Mesendoderm (in vitro differentiated cells): ENCODE results near the gene TDG.
"Not testable (repeated sequence)": the region's sequence is repeated elsewhere in the genome, so short reads cannot be mapped to it uniquely, and the experiment has no call there.

Experiments
- DNase-seq: peaks from one replicate; pipeline ENCODE4 v3.0.0; 2013
- H2AK5ac ChIP-seq: 2 replicates; pipeline ENCODE4 v1.6.1; 2013; ENCODE audit warnings: low read length, inconsistent platforms
- H2BK120ac ChIP-seq: 2 replicates; pipeline ENCODE4 v1.6.1; 2013; ENCODE audit warnings: low read depth, mild to moderate bottlenecking, low read length, moderate library complexity, mixed read lengths
- H2BK15ac ChIP-seq: replicated peaks from 2 replicates; pipeline ENCODE4 v1.6.1; 2013; ENCODE audit warnings: low read depth, mild to moderate bottlenecking, moderate library complexity
- H2BK5ac ChIP-seq: 2 replicates; pipeline ENCODE4 v1.6.1; 2013; ENCODE audit warnings: low read length, inconsistent platforms
- H3K18ac ChIP-seq: 2 replicates; pipeline ENCODE4 v1.6.1; 2013; ENCODE audit warnings: mild to moderate bottlenecking, low read length, mixed read lengths
- H3K23ac ChIP-seq: one replicate; pipeline ENCODE4 v1.6.1; 2013; ENCODE audit warnings: low read length
- H3K27ac ChIP-seq: 2 replicates; pipeline ENCODE4 v1.5.1; 2013; ENCODE audit warnings: low read depth, mild to moderate bottlenecking, inconsistent platforms, low read length, moderate library complexity
- H3K27me3 ChIP-seq: 2 replicates; pipeline ENCODE4 v1.6.1; 2013; ENCODE audit warnings: low read length, control low read depth, mild to moderate bottlenecking, inconsistent platforms; ENCODE audit not compliant: insufficient read depth, poor library complexity
- H3K36me3 ChIP-seq: 2 replicates; pipeline ENCODE4 v1.6.1; 2013; ENCODE audit warnings: low read length, inconsistent platforms; ENCODE audit not compliant: control insufficient read depth, insufficient read depth
- H3K4ac ChIP-seq: one replicate; pipeline ENCODE4 v1.6.1; 2013; ENCODE audit warnings: low read depth, mild to moderate bottlenecking, low read length, moderate library complexity
- H3K4me1 ChIP-seq: 2 replicates; pipeline ENCODE4 v1.6.1; 2013; ENCODE audit warnings: low read depth, low read length, inconsistent platforms; ENCODE audit not compliant: control insufficient read depth
- H3K4me2 ChIP-seq: 2 replicates; pipeline ENCODE4 v1.6.1; 2013; ENCODE audit warnings: low read length
- H3K4me3 ChIP-seq: 2 replicates; pipeline ENCODE4 v1.5.1; 2013; ENCODE audit warnings: mild to moderate bottlenecking, low read length
- H3K56ac ChIP-seq: one replicate; pipeline ENCODE4 v1.6.1; 2013; ENCODE audit warnings: low read length
- H3K79me1 ChIP-seq: 2 replicates; pipeline ENCODE4 v1.6.1; 2013; ENCODE audit warnings: low read length, inconsistent platforms
- H3K79me2 ChIP-seq: 2 replicates; pipeline ENCODE4 v1.6.1; 2013; ENCODE audit warnings: mild to moderate bottlenecking, low read length; ENCODE audit not compliant: control insufficient read depth, insufficient read depth
- H3K9ac ChIP-seq: 2 replicates; pipeline ENCODE4 v1.6.1; 2013; ENCODE audit warnings: low read length, inconsistent platforms
- H4K5ac ChIP-seq: one replicate; pipeline ENCODE4 v1.6.1; 2013; ENCODE audit warnings: low read length
- H4K8ac ChIP-seq: one replicate; pipeline ENCODE4 v1.6.1; 2013; ENCODE audit warnings: low read depth, mild to moderate bottlenecking, control low read depth, low read length, moderate library complexity
- WGBS: extraction: QIAGEN DNeasy Blood & Tissue Kit; methylation state at CpG from one replicate; pipeline ENCODE4 v1.1.7; 2013; ENCODE audit warnings: low lambda C conversion rate, missing lambda C conversion rate; ENCODE audit not compliant: insufficient coverage; ENCODE audit errors: extremely low coverage; 5-methylcytosine and 5-hydroxymethylcytosine counted together

Gene TDG

GRCh38 chr12:104025771-104026170 lies 60.1 kb downstream of the TDG start:
- Histone ChIP-seq H2BK15ac (no peak overlapping the region), H3K9ac (no peak overlapping the region), H2AK5ac (no peak overlapping the region), H3K18ac (no peak overlapping the region), H3K36me3 (no peaks in the 10 kb centered on the region), H3K23ac (no peak overlapping the region), H3K4me1 (no peaks in the 10 kb centered on the region), H3K56ac (no peak overlapping the region), H3K79me1 (no peaks in the 10 kb centered on the region), H3K79me2 (no peaks in the 10 kb centered on the region), H3K27me3 (no peaks in the 10 kb centered on the region), H3K4me2 (no peak overlapping the region), H4K5ac (no peak overlapping the region), H4K8ac (no peak overlapping the region), H3K4ac (no peak overlapping the region), H3K27ac (no peak overlapping the region), H3K4me3 (no peak overlapping the region), H2BK120ac (no peak overlapping the region), H2BK5ac (no peak overlapping the region)
- DNase-seq, result no peak
- no CpG with 5 or more reads among the region's 2 CpGs for WGBS

DNA sequence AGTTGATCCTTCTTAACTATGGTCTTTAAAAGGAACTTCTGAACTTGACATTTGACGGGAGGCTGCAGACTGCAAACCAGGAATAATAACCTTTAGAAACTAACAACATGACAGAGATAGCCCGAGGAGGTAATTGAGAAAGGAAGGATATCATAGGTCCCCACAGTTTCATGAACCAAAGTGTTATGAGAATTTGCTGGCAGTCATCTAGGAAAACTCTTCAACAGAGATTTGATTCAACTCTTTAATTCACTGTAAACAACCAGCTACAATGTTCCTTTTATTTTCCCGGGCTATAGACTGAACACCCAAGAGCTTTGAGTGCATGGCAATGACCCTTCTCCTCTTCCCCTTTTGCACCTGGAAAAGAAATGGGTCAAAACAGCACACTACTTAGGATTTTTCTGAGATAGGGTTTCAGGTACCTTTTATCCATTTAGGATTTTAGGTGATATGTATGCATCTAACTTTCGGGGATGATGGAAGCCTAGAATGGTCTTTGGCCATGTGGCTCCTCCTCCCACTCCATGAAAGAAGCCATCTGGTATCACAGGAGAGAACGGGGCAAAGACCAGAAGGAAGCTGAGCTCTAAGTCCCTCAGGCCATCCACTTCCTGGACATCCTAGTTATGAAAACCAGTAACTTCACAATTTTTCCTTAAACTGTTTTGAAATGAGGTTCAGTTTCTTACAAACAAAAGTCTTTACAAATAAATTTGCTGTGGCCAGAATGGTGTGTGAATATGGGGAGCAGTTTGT lies 61.3 kb downstream of the TDG start:
- H2AK5ac ChIP-seq, result no peak overlapping the region
- no peaks in the 10 kb centered on the region for H3K36me3 ChIP-seq
- no peak for DNase-seq
- no peak overlapping the region for H4K5ac ChIP-seq
- H3K79me2 ChIP-seq, result no peaks in the 10 kb centered on the region
- no peak overlapping the region for H2BK5ac ChIP-seq
- no peak overlapping the region for H3K9ac ChIP-seq
- WGBS, result no CpG with 5 or more reads among the region's 5 CpGs
- H3K4ac ChIP-seq, result no peak overlapping the region
- no peak overlapping the region for H2BK120ac ChIP-seq
- H3K27ac ChIP-seq, result no peak overlapping the region
- no peaks in the 10 kb centered on the region for H3K79me1 ChIP-seq
- H3K23ac ChIP-seq, result no peak overlapping the region
- H3K4me2 ChIP-seq, result no peak overlapping the region
- H3K4me3 ChIP-seq, result no peak overlapping the region
- H3K18ac ChIP-seq, result no peak overlapping the region
- H3K4me1 ChIP-seq, result no peaks in the 10 kb centered on the region
- H2BK15ac ChIP-seq, result no peak overlapping the region
- no peaks in the 10 kb centered on the region for H3K27me3 ChIP-seq
- no peak overlapping the region for H4K8ac ChIP-seq
- H3K56ac ChIP-seq, result no peak overlapping the region

DNA sequence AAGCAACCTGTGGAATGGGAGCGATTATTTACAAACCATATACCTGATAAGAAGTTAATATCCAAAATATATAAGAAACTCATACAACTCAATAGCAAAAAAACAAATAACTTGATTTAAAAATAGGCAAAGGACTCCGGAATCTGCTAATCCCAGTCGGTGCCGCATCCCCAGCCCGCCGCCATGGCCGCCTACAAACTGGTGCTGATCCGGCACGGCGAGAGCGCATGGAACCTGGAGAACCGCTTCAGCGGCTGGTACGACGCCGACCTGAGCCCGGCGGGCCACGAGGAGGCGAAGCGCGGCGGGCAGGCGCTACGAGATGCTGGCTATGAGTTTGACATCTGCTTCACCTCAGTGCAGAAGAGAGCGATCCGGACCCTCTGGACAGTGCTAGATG lies 64.9 kb downstream of the TDG start:
- H4K5ac ChIP-seq, H3K4me2 ChIP-seq, H3K27ac ChIP-seq, H4K8ac ChIP-seq, H2AK5ac ChIP-seq, H3K9ac ChIP-seq, H2BK15ac ChIP-seq, H3K36me3 ChIP-seq, H3K4me1 ChIP-seq, H3K18ac ChIP-seq, H3K23ac ChIP-seq, H3K56ac ChIP-seq, H2BK5ac ChIP-seq, H3K27me3 ChIP-seq, H3K4ac ChIP-seq, H3K4me3 ChIP-seq, H3K79me1 ChIP-seq, H2BK120ac ChIP-seq, DNase-seq, H3K79me2 ChIP-seq: not testable (repeated sequence)
- no CpG with 5 or more reads among the region's 27 CpGs for WGBS

DNA sequence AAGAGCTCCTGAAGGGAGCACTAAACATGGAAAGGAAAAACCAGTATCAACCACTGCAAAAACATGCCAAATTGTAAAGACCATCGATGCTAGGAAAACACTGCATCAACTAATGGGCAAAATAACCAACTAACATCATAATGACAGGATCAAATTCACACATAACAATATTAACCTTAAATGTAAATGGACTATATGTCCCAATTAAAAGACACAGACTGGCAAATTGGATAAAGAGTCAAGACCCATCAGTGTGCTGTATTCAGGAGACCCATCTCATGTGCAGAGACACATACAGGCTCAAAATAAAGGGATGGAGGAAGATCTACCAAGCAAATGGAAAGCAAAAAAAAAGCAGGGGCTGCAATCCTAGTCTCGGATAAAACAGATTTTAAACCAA lies 70.5 kb downstream of the TDG start:
- not testable (repeated sequence) for H4K8ac ChIP-seq, H3K56ac ChIP-seq, H3K79me2 ChIP-seq, H3K23ac ChIP-seq, H3K27me3 ChIP-seq, H2BK15ac ChIP-seq, DNase-seq, H2BK120ac ChIP-seq, H2AK5ac ChIP-seq, H4K5ac ChIP-seq, H3K4ac ChIP-seq, H3K4me3 ChIP-seq, H3K4me2 ChIP-seq, H3K27ac ChIP-seq, H3K9ac ChIP-seq, H3K79me1 ChIP-seq, H3K4me1 ChIP-seq, H2BK5ac ChIP-seq, H3K36me3 ChIP-seq, H3K18ac ChIP-seq
- no CpG with 5 or more reads among the region's 2 CpGs for WGBS
